GM19467 (cell line): Measurements from ENCODE around the gene KRTAP10-1.
"Not testable (repeated sequence)": the region's sequence is repeated elsewhere in the genome, so short reads cannot be mapped to it uniquely, and the experiment has no call there.

Source experiments
- ATAC-seq: cut with Tn5 transposase; IDR thresholded peaks from one replicate; pipeline ENCODE4 v1.9.1; 2021; ENCODE audit warnings: mild to moderate bottlenecking, moderate library complexity; ENCODE audit not compliant: unreplicated experiment

The KRTAP10-1 gene, protein sequence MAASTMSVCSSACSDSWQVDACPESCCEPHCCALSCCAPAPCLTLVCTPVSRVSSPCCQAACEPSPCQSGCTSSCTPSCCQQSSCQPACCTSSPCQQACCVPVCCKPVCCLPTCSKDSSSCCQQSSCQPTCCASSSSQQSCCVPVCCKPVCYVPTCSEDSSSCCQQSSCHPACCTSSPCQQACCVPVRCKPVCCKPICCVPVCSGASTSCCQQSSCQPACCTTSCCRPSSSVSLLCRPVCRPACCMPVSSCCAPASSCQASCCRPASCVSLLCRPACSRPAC

DNA sequence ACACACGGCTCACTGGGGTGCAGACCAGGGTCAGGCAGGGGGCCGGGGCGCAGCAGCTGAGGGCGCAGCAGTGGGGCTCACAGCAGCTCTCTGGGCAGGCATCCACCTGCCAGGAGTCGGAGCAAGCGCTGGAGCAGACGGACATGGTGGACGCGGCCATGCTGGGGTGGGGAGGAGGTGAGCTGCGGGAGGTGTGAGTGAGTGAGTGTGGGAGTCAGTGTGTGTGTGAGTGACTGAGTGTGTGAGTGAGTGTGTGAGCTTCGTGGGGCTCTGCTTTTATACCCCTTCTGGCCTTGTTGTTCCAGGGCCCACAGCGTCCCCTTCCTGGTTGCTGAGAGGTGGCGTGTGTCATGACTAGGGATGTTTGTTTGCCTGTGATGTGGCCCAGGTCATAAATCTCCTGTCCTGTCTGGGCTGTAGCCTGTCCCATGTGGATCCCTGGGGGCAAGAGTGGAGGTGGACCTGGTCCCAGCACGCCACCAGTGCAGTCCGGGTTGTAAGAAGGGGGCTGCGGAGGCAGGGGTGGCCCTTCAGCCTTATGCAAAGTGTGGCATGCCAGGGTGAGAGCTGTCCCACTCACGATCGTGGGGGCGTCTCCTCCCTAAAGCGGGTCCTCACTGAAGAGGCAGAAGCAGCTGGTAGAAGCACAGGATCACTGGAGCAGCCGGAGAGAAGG lies at the start of gene KRTAP10-1:
Gene KRTAP10-1 (minus strand): TSS at position 205 of the 676 bp plus-strand sequence. CDS start 45 bp downstream, at position 160.
- no peak for ATAC-seq

- ATAC-seq = no peak
Observed at GRCh38 chr21:44589094-44589493, 49.1 kb upstream of the KRTAP10-1 start.

DNA sequence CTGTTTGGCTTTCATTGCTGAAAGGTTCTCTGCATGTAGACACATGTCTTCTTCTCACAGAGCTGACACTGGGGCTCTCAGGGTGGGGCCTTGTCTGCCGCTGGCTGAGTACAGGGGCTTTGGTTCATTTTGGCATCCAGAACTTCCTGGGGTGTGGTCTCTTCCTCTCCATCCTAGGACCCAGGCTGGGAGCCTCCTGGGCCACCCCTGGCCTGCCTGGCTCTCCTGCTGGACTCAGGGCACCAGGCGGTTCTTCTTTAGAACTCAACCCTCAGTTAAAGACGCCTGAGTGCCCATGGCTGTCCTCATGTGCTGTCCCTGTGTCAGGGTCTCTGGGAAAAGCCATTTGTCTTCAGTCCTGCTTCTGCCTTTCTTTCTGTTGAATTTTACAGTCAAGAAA lies 45.9 kb upstream of the KRTAP10-1 start:
- no peak for ATAC-seq

DNA sequence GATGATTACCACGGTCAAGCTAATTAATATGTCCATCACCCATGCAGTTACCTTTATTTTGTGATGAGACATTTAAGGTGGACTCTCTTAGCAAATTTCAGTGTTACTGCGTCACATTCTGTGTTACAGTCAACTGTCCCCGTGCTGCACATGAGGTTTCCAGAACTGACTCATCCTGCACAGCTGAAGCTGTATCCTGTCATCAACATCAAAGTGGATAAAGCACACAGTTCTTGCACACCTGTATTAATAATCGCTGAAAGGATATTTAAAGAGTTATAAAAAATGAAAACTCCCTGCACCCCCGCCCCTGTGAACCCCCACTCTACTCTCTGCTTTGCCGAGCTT lies 43.8 kb upstream of the KRTAP10-1 start:
- ATAC-seq = no peak

- ATAC-seq = no peak
Observed at GRCh38 chr21:44583089-44583799, 43.2 kb upstream of the KRTAP10-1 start.

- no peak for ATAC-seq
Observed at GRCh38 chr21:44582055-44582454, 42.1 kb upstream of the KRTAP10-1 start.

- no peak for ATAC-seq
Observed at GRCh38 chr21:44581158-44581557, 41.2 kb upstream of the KRTAP10-1 start.

GRCh38 chr21:44580231-44580821 lies 40.3 kb upstream of the KRTAP10-1 start, which contains the start of gene KRTAP10-5:
TSS of gene KRTAP10-5 (minus strand) at chr21:44580604. CDS start at chr21:44580578, 26 bp downstream.
- ATAC-seq = not testable (repeated sequence)

DNA sequence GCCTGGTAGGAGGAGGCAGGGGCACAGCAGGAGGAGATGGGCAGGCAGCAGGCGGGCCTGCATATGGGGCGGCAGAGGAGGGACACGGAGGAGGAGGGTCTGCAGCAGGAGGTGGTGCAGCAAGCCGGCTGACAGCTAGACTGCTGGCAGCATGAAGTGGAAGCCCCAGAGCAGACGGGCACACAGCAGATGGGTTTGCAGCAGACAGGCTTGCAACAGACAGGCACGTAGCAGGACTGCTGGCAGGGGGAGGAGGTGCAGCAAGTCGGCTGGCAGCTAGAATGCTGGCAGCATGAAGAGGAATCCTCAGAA lies 39.8 kb upstream of the KRTAP10-1 start:
- no peak for ATAC-seq

DNA sequence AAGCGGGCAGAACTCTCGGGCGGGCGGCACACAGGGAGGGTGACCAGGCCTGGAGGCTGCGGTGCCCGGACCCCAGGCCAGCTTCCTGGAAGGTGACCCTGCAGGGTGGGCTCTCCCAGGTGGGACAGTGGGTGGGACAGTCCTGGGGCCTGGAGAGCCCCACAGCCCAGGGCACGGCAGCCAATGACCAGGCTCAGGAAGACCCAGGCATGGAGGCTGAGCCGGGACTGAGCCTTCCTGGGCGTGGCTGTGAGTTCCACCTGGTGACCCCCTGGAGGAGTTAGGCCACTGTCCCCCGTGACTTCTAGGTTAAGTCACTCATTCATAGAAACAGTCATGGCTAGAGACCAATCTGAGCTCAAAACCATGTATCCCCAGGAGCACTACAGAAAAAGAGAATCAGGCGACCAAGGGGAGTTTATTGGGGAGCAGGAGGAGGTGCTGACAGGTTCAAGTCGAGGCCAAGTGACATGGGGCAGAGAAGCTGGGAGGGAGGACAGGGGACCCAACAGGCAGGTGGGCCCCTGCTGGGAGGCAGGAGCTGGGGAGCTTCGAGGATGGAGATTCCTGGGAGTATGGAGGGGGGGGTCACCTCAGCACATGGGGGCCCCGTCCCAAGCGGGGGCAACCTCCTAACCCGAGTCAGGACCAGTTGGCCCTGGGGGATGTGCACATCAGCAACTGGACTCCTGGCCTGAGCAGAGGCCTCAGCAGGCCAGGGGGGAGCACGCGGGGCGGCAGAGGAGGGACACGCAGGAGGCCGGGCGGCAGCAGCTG lies 39.2 kb upstream of the KRTAP10-1 start:
- ATAC-seq = no peak

DNA sequence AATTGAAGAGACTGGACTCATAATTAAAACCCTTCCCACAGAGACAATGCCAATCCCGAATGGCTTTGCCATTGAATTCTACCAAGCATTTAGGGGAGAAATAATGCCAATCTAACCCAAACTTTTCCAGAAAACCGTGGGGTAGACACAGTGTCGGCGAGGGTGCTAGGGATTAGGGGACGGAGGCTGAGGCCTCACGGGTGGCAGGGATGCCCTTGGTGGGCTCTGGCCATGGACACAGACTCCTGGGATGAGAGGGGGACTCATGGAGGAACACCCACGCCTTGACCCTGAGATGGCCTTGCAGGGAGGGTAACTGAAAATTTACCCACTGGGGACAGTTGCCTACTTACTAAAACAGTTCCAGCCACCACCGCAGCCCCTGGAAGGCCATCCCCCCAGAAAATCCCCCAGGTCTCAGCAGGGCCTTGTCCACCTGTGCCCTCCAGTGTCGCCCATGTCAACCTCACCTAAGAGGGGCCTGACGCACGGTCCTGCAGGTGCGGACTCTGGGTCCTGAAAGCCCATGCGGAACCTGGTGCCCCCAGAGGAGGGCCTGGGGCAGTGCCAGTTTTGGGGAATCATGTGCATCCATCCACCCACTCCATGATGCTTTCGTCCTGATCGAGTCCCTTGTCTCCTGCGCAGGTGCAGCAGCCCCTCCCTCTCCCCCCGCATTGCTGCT lies 38.5 kb upstream of the KRTAP10-1 start:
- no peak for ATAC-seq

GRCh38 chr21:44576025-44576420 lies 36.0 kb upstream of the KRTAP10-1 start:
- ATAC-seq = no peak

DNA sequence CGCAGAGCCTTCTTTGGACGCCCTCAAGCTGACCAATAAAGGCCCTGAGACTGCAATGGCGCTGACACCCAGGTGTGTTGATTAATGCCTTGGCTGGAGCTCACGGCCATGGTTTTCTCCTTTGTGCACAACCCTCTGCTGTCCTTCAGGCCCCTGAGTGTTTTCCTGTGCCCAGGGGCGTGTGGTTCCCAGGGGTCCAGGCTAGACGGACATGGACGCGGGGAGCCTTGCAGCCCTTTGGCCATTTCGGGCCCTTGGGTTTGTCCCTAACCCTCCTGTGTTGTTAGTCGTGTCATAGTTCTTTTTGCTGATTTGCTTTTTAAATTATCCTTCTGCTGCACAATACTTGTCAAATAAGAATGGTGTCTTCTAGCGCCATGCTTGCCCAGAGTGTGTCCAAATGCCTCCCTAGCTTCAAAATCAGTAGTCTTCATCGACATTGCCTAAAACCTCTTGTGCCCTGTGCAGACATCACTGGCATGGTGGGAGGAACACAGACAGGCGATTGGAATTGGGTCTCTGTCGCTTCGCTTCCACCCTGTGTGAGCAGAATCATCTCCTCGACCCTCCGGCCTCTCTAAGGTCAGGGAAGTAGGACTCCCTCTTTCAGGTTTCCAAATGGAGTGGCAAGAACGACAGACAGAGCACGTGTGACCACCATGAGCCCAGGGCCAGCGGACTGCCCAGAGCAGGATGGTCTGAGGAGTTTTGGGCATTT lies 35.5 kb upstream of the KRTAP10-1 start:
- no peak for ATAC-seq

- no peak for ATAC-seq
Observed at GRCh38 chr21:44574457-44575306, 34.7 kb upstream of the KRTAP10-1 start.

DNA sequence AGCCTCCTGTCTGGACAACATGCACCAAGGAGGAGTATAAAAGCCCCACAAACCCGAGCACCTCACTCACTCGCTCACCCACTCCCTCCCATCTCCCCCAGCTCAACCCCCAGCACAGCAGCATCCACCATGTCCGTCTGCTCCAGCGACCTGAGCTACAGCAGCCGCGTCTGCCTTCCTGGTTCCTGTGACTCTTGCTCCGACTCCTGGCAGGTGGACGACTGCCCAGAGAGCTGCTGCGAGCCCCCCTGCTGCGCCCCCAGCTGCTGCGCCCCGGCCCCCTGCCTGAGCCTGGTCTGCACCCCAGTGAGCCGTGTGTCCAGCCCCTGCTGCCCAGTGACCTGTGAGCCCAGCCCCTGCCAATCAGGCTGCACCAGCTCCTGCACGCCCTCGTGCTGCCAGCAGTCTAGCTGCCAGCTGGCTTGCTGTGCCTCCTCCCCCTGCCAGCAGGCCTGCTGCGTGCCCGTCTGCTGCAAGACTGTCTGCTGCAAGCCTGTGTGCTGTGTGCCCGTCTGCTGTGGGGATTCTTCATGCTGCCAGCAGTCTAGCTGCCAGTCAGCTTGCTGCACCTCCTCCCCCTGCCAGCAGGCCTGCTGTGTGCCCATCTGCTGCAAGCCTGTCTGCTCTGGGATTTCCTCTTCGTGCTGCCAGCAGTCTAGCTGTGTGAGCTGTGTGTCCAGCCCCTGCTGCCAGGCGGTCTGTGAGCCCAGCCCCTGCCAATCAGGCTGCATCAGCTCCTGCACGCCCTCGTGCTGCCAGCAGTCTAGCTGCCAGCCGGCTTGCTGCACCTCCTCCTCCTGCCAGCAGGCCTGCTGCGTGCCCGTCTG lies 33.8 kb upstream of the KRTAP10-1 start, which contains the start of gene KRTAP10-4:
Gene KRTAP10-4 (plus strand): TSS at position 100 of the 827 bp plus-strand sequence. CDS start 30 bp downstream, at position 130.
- ATAC-seq = not testable (repeated sequence)

DNA sequence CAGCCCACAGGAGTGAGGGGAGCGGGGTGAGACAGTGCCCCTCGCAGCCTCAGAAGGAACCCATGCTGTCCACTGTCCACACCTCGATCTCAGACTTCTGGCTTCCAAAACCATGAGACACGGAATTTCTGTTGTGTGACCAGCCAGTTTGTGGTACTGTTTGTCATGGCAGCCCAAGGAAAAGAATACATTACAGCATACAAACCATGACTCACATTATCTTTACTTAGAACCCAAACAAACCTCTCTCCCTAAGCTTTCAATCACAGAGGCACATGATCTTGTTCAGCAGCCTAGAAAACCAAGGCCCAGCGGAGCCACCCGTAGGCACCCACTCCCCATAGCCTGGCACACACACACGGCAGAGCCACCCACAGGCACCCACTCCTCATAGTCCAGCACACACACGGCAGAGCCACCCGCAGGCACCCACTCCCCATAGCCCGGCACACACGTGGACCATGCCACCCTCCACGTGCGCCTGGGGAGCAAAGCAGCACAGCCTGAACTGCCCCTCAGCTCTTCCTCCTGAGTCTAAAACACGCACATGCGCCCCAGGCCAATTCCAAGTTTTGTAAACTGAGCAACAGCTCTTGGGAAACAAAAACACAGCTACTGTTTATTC lies 33.1 kb upstream of the KRTAP10-1 start:
- ATAC-seq = no peak
